Measurements from ENCODE around the gene ITGB1. TPM values are rescaled to one million over a fixed set of nuclear protein-coding genes. Genes with fewer than 3 reads are reported as not detected.

Gene ITGB1
- total RNA-seq, 1 experiment from 2014 or later: 169 TPM

GRCh38 chr10:32955790-32956189, 2.2 kb downstream of the ITGB1 start:
- DNase-seq (ENCODE audit: low spot score): peak; percentile 16

GRCh38 chr10:32955299-32955772, 2.7 kb downstream of the ITGB1 start:
- peak; percentile 42 for DNase-seq (ENCODE audit: low spot score)

- DNase-seq (ENCODE audit: low spot score): no peak
Measured at GRCh38 chr10:32954545-32955298, 3.3 kb downstream of the ITGB1 start.

DNA sequence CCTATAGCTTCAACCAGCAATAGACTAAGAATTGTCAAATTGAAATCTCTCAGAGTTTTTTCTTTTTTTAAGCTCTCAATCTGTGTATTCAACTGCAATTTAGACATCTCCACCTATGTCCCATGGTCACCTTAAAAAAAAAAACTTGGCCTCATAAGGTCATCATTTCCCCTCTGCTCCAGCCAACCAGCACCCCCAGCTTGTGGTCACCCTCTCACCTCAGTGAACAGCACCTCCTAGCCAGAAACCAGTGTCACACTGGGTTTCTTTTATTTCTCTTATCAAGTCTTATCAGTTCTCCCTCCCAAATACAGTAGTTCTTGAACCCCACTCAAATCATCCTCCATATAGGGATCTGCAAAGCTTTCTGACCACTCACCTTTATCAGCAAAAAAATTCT, 4.0 kb downstream of the ITGB1 start:
- DNase-seq (ENCODE audit: low spot score): no peak

- DNase-seq (ENCODE audit: low spot score): no peak
Measured at GRCh38 chr10:32953277-32953927, 4.6 kb downstream of the ITGB1 start.

- DNase-seq (ENCODE audit: low spot score): no peak
Measured at GRCh38 chr10:32952541-32953276, 5.3 kb downstream of the ITGB1 start.

DNA sequence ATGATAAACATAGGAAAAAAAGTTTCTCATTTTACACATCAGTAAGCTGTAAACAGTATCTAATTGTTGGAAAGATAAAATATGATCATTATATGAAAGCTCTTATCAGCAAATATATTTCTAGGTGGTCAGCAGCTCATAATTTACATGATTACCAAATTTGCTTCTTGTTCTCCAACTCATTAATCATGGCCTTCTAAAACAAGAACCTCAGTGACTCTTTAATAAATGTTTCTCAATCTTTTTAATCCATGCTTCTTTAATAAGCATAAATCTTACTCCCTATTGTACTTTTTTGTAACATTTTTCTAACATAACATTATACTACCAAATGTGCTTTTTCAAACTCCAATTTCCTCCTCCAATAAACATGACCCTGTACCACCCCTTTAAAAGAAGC, 5.9 kb downstream of the ITGB1 start:
- DNase-seq (ENCODE audit: low spot score): no peak

GRCh38 chr10:32951111-32951510, 6.9 kb downstream of the ITGB1 start:
- no peak for DNase-seq (ENCODE audit: low spot score)

DNA sequence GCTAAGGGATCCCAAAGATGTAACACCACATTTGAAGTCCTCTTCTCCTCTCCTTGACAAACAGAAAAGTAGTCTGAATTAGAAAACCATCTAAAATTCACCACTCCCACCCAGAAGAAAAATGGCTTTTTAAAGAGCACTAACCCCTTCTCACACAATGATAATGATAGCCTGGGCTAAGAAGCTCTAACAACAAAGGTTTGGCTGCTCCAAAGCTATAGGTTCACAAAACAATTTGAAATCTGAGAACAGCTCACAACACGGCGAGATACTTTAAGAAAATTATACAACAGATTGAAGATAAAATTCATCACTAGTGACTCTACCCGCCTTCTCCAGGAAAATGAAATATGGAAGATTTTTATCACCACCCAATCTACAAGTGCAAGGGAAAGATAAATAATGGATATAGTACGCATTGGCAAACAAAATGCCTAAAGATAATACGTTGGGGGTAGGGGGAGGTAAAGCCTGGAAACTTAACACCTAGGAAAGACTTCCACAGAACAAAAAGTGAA, 7.4 kb downstream of the ITGB1 start:
- DNase-seq (ENCODE audit: low spot score): peak; percentile 48

GRCh38 chr10:32949221-32949678, 8.8 kb downstream of the ITGB1 start:
- DNase-seq (ENCODE audit: low spot score): no peak

GRCh38 chr10:32948451-32948850, 9.6 kb downstream of the ITGB1 start:
- DNase-seq (ENCODE audit: low spot score): no peak

GRCh38 chr10:32947586-32947985, 10.4 kb downstream of the ITGB1 start:
- no peak for DNase-seq (ENCODE audit: low spot score)

GRCh38 chr10:32946108-32946507, 11.9 kb downstream of the ITGB1 start:
- DNase-seq (ENCODE audit: low spot score): no peak

DNA sequence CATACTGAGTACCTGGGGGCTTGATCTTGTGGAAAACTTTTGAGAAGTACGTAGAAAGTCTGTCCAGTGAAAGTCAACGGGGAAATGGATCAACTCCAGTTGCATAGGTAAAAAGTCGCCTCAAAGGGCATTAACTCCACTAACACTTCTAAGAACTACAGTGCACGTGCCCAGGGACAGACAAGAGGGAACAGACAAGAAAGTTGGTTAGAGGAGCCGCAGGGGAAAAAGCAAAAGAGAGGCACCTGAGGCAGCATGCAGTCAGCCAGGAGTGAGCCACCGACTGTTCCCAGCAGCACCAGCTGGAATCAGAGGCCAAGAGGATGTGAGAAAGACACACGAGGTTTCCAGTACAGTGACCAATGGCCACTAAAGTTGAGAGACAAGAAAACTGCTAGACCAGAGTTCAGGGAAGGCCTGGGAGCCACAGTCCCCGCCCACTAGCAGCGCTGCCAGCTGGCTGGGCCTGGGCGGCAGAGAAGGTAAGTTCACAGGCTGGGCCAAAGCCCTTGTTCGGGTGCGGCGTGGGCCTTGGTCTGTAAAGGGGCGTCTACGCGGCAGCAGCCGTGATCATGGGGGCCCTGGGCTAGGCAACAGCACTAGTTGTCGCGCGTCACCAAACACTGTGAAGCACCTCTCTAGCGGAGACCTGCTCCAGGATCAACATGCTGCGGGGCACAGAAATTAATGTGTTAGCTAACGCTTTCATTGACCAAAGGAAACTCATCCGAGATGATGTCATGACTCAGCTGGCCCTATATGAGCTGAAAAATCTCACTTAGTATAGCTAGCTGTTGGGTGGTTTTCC, 14.0 kb downstream of the ITGB1 start:
- DNase-seq (ENCODE audit: low spot score): peak; percentile 85

- no peak for DNase-seq (ENCODE audit: low spot score)
Measured at GRCh38 chr10:32943395-32943794, 14.6 kb downstream of the ITGB1 start.

DNA sequence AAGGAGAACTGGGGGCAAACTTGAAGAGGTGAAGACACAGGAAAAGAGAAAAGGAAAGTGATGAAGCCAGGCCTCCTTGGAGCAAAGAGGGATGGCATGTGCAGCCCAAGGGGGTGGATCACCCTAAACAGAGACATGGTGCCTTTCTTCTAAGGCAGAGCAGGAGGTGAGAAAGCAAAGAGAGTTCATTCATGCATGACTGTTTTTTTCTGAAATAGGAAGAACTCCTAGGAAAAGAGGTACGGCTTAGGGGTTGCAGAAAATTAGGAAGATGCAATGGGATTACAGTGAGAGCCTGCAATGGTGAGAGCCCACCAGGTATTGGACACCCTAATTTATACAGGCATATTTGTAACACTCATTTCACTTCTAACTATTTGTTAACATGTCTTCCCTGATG, 15.9 kb downstream of the ITGB1 start:
- DNase-seq (ENCODE audit: low spot score): no peak

DNA sequence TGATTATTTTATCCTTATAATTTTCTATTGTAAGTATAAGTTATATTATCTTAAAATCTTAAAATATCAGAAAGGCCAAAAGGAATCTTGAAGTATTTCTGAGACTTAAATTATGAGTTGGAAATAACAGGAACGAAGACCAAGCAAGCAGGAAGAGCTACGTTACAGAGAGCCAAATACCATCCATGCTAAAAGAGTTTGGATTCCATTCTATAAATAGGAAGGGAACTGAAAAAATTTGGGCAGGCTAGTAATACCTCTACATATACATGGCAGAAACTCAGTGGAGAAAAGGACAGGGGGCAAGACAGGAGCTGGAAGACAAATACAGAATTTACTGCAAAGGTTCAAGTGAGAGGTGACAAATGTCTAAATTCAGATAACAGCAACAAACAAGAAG, 16.7 kb downstream of the ITGB1 start:
- DNase-seq (ENCODE audit: low spot score): no peak

DNA sequence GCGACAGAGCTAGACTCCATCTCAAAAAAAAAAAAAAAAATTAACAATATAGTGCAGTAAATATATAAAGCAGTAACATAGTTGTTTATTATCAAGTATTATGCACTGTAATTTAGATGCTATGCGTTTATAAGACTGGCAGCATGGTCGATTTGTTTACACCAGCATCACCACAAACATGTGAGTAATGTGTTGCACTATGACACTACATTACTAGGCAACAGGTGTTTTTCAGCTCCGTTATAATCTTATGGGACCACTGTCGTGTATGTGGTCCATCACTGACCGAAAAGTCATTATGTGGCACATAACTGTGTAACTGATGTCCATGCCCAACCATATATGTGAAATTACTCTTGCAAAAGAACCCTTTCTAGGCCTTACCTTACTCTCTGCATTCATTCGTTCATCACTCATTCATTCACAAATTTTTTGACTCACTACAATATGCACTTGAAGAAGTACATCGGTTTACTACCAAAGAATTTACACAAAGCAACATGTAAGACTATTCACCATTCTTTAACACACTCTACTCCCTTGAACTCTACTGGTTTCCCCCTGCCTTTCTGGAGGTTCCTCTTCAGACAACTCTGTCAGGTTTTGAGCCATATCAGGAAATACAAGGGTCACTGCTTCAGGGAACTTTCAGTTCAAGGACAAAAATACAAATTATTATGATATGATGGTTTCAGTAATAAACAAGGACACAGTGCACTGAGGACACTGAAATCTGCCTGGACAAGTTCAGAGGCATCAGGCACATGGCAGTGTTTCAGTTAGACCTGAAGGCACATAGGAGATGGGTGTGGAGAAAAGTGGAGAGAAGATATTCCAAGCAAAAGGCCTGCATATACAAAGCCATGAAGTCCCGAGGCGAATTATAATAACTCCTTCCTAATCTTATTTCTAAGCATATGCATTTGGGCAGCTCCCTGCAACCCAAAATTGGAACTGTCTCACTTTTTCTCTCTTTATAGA, 17.4 kb downstream of the ITGB1 start:
- no peak for DNase-seq (ENCODE audit: low spot score)

DNA sequence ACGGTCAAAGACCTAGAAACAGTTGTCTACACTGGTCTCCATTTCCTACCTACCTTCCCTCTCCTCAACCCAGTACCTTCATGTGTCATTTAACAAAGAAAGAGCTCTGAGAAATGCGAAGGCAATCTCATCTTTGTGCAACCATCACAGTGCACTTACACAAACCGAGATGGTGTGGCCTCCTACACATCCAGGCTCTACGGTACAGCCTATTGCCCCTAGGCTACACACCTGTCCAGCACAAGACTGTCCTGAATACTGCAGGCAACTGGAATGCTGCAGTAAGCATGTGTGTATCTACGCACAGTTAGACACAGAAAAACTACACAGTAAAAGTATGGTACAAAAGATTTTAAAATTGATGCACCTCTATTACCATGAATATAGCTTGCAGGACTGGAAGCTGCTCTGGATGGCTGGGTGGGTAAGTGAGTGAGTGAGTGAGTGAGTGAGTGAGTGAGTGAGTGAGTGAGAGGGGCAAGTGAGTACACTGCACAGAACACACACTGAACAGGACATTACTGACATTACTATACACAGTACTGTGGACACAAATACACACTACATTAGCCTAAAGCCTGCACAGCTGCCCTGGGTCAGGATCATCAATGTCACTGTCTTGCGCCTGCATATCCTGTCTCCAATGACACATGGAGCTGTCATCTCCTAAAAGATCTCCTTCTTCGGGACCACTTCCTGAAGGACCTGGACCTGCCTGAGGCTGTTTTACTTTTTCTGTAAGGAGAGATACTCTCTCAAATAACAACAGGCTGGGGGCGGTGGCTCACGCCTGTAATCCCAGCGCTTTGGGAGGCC, 18.5 kb downstream of the ITGB1 start:
- DNase-seq (ENCODE audit: low spot score): no peak
